HepG2 (cell line): ENCODE data around the gene JAZF1.

ENCODE experiments used
- POLR2A ChIP-seq, 2 experiments: IDR thresholded peaks; 2 replicates each; pipeline ENCODE4 v1.6.1; 2011; ENCODE audit warnings: low read depth in 2 of 2, low read length in 2 of 2, mild to moderate bottlenecking in 1 of 2, moderate library complexity in 1 of 2; ENCODE audit not compliant: insufficient read depth in 1 of 2
- REST ChIP-seq, 2 experiments: IDR thresholded peaks; 2 replicates each; pipeline ENCODE4 v1.6.1; 2011 to 2012; ENCODE audit warnings: low read length in 2 of 2, borderline replicate concordance in 1 of 2, low read depth in 1 of 2, mild to moderate bottlenecking in 1 of 2, moderate library complexity in 1 of 2
- SIN3A ChIP-seq: IDR thresholded peaks from 2 replicates; pipeline ENCODE4 v1.6.1; 2011; ENCODE audit warnings: low read depth, mild to moderate bottlenecking, control low read depth, low read length, borderline replicate concordance
- THAP7 ChIP-seq: sonication (generic); formaldehyde crosslinking; IDR thresholded peaks from 2 replicates; pipeline ENCODE4 v1.8.1; 2023; ENCODE audit warnings: mild to moderate bottlenecking, missing genetic modification reagents
- USF2 ChIP-seq, 2 experiments: sonication (generic) in 1 of 2; formaldehyde crosslinking in 1 of 2; IDR thresholded peaks; 2 replicates each; pipeline versions ENCODE4 v1.5.1 to v1.6.1; 2011 to 2020; ENCODE audit warnings: borderline replicate concordance in 1 of 2, low read depth in 1 of 2, low read length in 1 of 2, mild to moderate bottlenecking in 1 of 2, missing genetic modification reagents in 1 of 2, moderate library complexity in 1 of 2

GRCh38 chr7:27971171-27971812 is 209.3 kb downstream of the JAZF1 start:
- TF ChIP-seq THAP7 (no peak), REST (IDR thresholded peaks at IDR 0.05; ENCODE audit: borderline replicate concordance in 1 of 2, low read depth in 1 of 2, low read length in 2 of 2) (no peak), SIN3A (no peak), USF2 (IDR thresholded peaks at IDR 0.05; ENCODE audit: low read depth, low read length) (no peak), USF2 (CRISPR knock-in tag; IDR thresholded peaks at IDR 0.05; ENCODE audit: borderline replicate concordance) (no peak), POLR2A (IDR thresholded peaks at IDR 0.05; ENCODE audit: insufficient read depth in 1 of 2, low read depth in 2 of 2, low read length in 2 of 2) (no peak)
